Epithelial cell of alveolus of lung (primary cell): ENCODE results near the gene PLA2G15. TPM values are rescaled to one million over a fixed set of nuclear protein-coding genes. Genes with fewer than 3 reads are reported as not detected.

ENCODE experiments used
- total RNA-seq: library from RNA; depleted of rRNA; stranded (reverse); fragments of >200 nt; gene quantifications from 2 replicates; pipeline ENCODE4 v1.2.1, GENCODE V29; 2015

Gene PLA2G15, protein sequence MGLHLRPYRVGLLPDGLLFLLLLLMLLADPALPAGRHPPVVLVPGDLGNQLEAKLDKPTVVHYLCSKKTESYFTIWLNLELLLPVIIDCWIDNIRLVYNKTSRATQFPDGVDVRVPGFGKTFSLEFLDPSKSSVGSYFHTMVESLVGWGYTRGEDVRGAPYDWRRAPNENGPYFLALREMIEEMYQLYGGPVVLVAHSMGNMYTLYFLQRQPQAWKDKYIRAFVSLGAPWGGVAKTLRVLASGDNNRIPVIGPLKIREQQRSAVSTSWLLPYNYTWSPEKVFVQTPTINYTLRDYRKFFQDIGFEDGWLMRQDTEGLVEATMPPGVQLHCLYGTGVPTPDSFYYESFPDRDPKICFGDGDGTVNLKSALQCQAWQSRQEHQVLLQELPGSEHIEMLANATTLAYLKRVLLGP
- total RNA-seq: 14.5 and 21.7 TPM in 2 replicates

DNA sequence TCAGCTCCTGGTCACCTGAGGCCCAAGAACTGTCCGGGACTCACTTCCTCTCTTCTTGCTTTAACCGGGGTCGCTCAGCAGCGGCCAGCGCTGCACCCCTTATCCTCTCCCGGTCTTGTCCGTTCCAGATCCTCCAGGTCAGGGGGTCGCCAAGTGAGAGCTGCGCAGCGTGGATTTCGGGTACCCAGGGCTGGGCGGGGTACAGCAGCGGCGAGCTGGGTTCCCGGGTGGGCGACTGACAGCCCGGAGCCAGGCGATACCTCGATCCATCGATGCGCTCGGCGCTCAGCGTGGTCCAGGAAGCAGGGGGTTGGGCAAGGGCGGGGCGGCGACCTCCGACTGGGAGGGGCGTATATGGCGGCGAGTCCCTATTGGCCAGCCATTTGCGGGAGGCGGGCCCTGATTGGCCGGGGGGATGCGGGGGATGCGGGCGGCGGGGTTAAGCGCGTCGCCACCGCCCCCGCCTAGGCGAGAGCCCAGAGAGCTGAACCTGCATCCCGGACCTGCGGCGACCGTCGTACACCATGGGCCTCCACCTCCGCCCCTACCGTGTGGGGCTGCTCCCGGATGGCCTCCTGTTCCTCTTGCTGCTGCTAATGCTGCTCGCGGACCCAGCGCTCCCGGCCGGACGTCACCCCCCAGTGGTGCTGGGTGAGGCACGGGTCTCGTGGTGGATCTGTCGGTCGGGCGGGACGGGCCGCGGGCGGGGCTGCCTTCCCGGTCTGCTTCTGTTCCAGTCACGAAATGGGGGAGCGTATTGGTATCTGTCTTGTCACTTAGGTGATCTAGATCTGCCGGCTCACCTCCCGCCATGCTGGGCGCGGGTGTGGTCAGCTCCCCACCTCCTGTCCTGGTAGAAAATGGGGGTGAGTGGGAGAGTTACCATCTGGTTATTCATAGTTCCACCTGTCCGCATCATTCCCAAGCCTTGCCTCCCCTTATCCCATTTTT is at the start of gene PLA2G15:
Gene PLA2G15 (plus strand): TSS at position 471 of the 951 bp plus-strand sequence. CDS start 54 bp downstream, at position 525.

DNA sequence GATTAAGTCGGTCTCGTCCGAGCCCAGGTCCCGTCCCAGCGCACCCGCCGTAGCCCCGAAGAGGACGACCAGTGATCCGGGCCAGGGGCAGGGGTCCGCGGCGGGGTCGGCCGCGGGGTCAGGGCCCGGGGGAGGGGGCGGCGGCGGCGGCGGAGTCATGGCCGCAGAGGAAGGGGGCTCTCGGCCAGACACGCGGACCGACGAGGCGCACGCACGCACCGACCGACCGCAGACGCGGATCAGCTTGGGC is 9.4 kb upstream of the PLA2G15 start, which contains the start of gene ESRP2:
Gene ESRP2 (minus strand): TSS at position 241 of the 250 bp plus-strand sequence. CDS start 82 bp downstream, at position 159.

DNA sequence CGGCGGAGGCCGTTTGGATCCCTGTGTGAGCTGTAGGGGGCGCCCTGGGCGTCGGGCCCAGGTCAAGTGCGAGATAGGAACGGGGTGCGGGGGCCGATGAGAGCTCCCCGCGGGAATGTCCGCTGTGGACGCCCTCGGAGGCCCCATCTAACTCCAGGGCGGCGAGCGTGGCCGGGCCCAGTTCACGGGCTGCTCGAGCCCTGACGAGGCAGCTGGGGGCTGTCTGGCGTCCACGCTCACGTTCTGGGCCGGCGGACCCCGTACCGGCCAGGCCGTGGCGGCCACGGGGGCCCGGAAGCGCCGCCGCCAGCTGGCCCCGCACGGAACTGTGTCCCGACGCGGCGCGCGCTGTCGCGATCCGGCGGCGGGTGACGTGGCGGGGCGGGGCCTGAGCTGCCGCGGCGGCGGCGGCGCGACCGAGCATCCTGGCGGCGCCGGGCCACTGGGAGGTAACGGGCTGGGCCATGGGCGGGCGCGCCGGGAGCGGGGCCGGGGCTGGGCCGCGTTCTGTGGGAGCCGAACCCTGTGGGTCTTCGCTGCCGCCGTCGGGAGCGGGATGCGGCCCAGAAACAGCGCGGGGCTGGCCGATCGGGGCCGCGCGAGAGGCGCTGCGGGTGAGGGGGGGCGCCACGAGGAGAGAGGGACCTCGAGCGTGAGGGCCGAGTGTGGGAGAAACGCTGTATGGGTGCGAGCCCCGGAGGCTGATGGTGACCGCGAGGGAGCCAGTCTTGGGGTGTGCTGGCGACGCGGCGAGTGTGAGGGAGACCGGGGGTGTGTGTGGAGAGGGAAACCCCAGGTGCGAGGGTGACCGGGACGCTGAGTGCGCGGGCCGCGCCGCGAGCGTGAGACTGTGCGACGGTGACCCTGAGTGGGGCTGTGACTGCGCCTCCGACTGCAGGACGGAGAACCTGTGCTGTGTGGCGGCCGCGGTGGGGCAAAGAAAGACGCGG is 19.2 kb downstream of the PLA2G15 start, which contains the start of gene SLC7A6:
Gene SLC7A6 (plus strand): TSS at position 399 of the 950 bp plus-strand sequence. CDS start 10,201 bp downstream, outside the sequence.

Other genes with a start within 250 kb of the PLA2G15 start
- not detected in 2 replicates for gene DPEP2, start 245.9 kb upstream of the PLA2G15 start, total RNA-seq
- not detected in 2 replicates for gene DPEP2NB, start 229.5 kb upstream of the PLA2G15 start, total RNA-seq
- 9.1 and 9.9 TPM in 2 replicates for gene DDX28, start 222.1 kb upstream of the PLA2G15 start, total RNA-seq
- 13.7 and 16.3 TPM in 2 replicates for gene DUS2, start 222.1 kb upstream of the PLA2G15 start, total RNA-seq
- gene NFATC3, start 160.0 kb upstream of the PLA2G15 start, total RNA-seq: 15.5 and 26.1 TPM in 2 replicates
- gene ESRP2, start 9.2 kb upstream of the PLA2G15 start, total RNA-seq: 0.52 TPM in 1 of 2 replicates, not detected in the other
- gene SLC7A6, start 19.2 kb downstream of the PLA2G15 start, total RNA-seq: 20.8 and 25.3 TPM in 2 replicates
- 9.2 and 12.8 TPM in 2 replicates for gene SLC7A6OS, start 65.6 kb downstream of the PLA2G15 start, total RNA-seq
- 28.8 and 36.7 TPM in 2 replicates for gene PRMT7, start 65.6 kb downstream of the PLA2G15 start, total RNA-seq
- 0.16 TPM in 1 of 2 replicates, not detected in the other for gene SMPD3, start 203.1 kb downstream of the PLA2G15 start, total RNA-seq